EL (cell line): ENCODE data around the gene LANCL2.

Experiments
- DNase-seq: peaks from one replicate; pipeline ENCODE4 v3.0.0-alpha.2; 2016

Gene LANCL2

GRCh38 chr7:55472928-55473725 lies 108.0 kb downstream of the LANCL2 start:
- DNase-seq: no peak

GRCh38 chr7:55473932-55474331 lies 108.8 kb downstream of the LANCL2 start:
- DNase-seq: no peak

- DNase-seq: no peak
Observed at GRCh38 chr7:55474944-55475854, 110.1 kb downstream of the LANCL2 start.

GRCh38 chr7:55475855-55476803 lies 111.0 kb downstream of the LANCL2 start:
- peak; percentile 67 for DNase-seq

GRCh38 chr7:55476852-55477780 lies 112.0 kb downstream of the LANCL2 start:
- DNase-seq: no peak

GRCh38 chr7:55477781-55478374 lies 112.7 kb downstream of the LANCL2 start:
- DNase-seq: peak; percentile 96

GRCh38 chr7:55478700-55479099 lies 113.6 kb downstream of the LANCL2 start:
- no peak for DNase-seq

- DNase-seq: no peak
Observed at GRCh38 chr7:55481155-55481554, 116.0 kb downstream of the LANCL2 start.

- DNase-seq: no peak
Observed at GRCh38 chr7:55483046-55483445, 117.9 kb downstream of the LANCL2 start.
